SK-N-SH (cell line): ENCODE results near the gene DPRX. TPM values are rescaled to one million over a fixed set of nuclear protein-coding genes. Genes with fewer than 3 reads are reported as not detected.

Source experiments
- CTCF ChIA-PET: fragments of 300-600, 350-600 bp; formaldehyde crosslinking; extraction: SDS; loops from one replicate; lab custom pipeline; 2021; lab: Yijun Ruan, JAX
- POLR2A ChIA-PET: fragments of 350-600 bp; sonication (Branson Sonifier 250); formaldehyde crosslinking; extraction: SDS; loops from one replicate; lab custom pipeline; 2020; ENCODE audit warnings: antibody characterized with exemption, inconsistent platforms; lab: Yijun Ruan, JAX
- DNase-seq: peaks from one replicate; pipeline ENCODE4 v3.0.0; 2012
- H2AFZ ChIP-seq: fragments of 200-600 bp; sonication (generic); 2 replicates; pipeline ENCODE4 v1.8.1; 2016; ENCODE audit warnings: antibody characterized with exemption, mild to moderate bottlenecking, low read depth
- H3F3A ChIP-seq: fragments of 200-600 bp; sonication (generic); replicated peaks from 2 replicates; pipeline ENCODE3; 2016; ENCODE audit warnings: antibody characterized with exemption, mild to moderate bottlenecking; ENCODE audit not compliant: insufficient read depth
- H3K27ac ChIP-seq, 2 experiments: fragments of 200-500 bp in 1 of 2; fragments of 200-600 bp in 1 of 2; sonication (Bioruptor generic) in 1 of 2; sonication (generic), shearing (Covaris generic) in 1 of 2; 2 replicates each; pipeline versions ENCODE4 v1.5.1 to v1.6.1; 2014 to 2016; ENCODE audit warnings: low read depth in 2 of 2, inconsistent platforms in 1 of 2, low read length in 1 of 2, mild to moderate bottlenecking in 1 of 2, mixed read lengths in 1 of 2
- H3K27me3 ChIP-seq: fragments of 200-600 bp; sonication (generic), shearing (Covaris generic); 2 replicates; pipeline ENCODE4 v1.6.1; 2016; ENCODE audit warnings: mixed run types; ENCODE audit not compliant: insufficient read depth
- H3K36me3 ChIP-seq, 2 experiments: fragments of 200-500 bp in 1 of 2; fragments of 200-600 bp in 1 of 2; sonication (Bioruptor generic) in 1 of 2; sonication (generic) in 1 of 2; replicated peaks in 1 of 2; 2 replicates each; pipeline versions ENCODE3 to v1.5.1; 2014 to 2016; ENCODE audit warnings: low read length in 1 of 2, mild to moderate bottlenecking in 1 of 2; ENCODE audit not compliant: insufficient read depth in 2 of 2, control insufficient read depth in 1 of 2
- H3K4me1 ChIP-seq, 2 experiments: fragments of 200-500 bp in 1 of 2; fragments of 200-600 bp in 1 of 2; sonication (Bioruptor generic) in 1 of 2; sonication (generic), shearing (Covaris generic) in 1 of 2; 2 replicates each; pipeline versions ENCODE4 v1.5.1 to v1.6.1; 2014 to 2016; ENCODE audit warnings: low read depth in 1 of 2, low read length in 1 of 2, mixed run types in 1 of 2; ENCODE audit not compliant: insufficient read depth in 2 of 2, control insufficient read depth in 1 of 2
- H3K4me2 ChIP-seq: fragments of 200-600 bp; sonication (generic), shearing (Covaris generic); 2 replicates; pipeline ENCODE4 v1.6.1; 2017; ENCODE audit warnings: mixed run types
- H3K4me3 ChIP-seq, 2 experiments: fragments of 200-500 bp in 1 of 2; fragments of 200-600 bp in 1 of 2; sonication (Bioruptor generic) in 1 of 2; sonication (generic), shearing (Covaris generic) in 1 of 2; 2 replicates each; pipeline versions ENCODE4 v1.5.1 to v1.8.1; 2014 to 2016; ENCODE audit warnings: low read depth in 2 of 2, inconsistent platforms in 1 of 2, low read length in 1 of 2, mild to moderate bottlenecking in 1 of 2, mixed read lengths in 1 of 2, moderate library complexity in 1 of 2
- H3K79me2 ChIP-seq: fragments of 200-600 bp; sonication (generic); 2 replicates; pipeline ENCODE4 v1.8.1; 2017; ENCODE audit warnings: mild to moderate bottlenecking; ENCODE audit not compliant: insufficient read depth
- H3K9ac ChIP-seq: fragments of 200-600 bp; sonication (generic); 2 replicates; pipeline ENCODE4 v1.6.1; 2017; ENCODE audit warnings: mixed run types
- H3K9me2 ChIP-seq: fragments of 200-600 bp; sonication (generic); 2 replicates; pipeline ENCODE4 v1.6.1; 2017; ENCODE audit warnings: mixed run types
- H3K9me3 ChIP-seq: fragments of 200-600 bp; sonication (generic); 2 replicates; pipeline ENCODE4 v1.6.1; 2017; ENCODE audit warnings: mixed run types, mild to moderate bottlenecking, moderate library complexity
- H4K20me1 ChIP-seq: fragments of 200-600 bp; sonication (generic); 2 replicates; pipeline ENCODE4 v1.6.1; 2017; ENCODE audit warnings: mild to moderate bottlenecking, mixed run types; ENCODE audit not compliant: insufficient read depth
- CTCF ChIP-seq: fragments of 200-600 bp; sonication (generic); IDR thresholded peaks from 2 replicates; pipeline ENCODE4 v1.6.1; 2017; ENCODE audit warnings: antibody characterized with exemption, mild to moderate bottlenecking, moderate library complexity
- ELF1 ChIP-seq: IDR thresholded peaks from 2 replicates; pipeline ENCODE4 v1.4.0; 2012
- EP300 ChIP-seq, 2 experiments: IDR thresholded peaks; 2 replicates each; pipeline versions ENCODE4 v1.4.0 to v1.6.1; 2012; ENCODE audit warnings: borderline replicate concordance in 1 of 2, low read depth in 1 of 2, low read length in 1 of 2
- EZH2phosphoT487 ChIP-seq: fragments of 200-600 bp; sonication (generic); IDR thresholded peaks from 2 replicates; pipeline ENCODE4 v1.6.1; 2017; ENCODE audit warnings: low read depth, mixed run types, mild to moderate bottlenecking, antibody characterized with exemption, moderate library complexity, borderline replicate concordance
- FOSL2 ChIP-seq: IDR thresholded peaks from 2 replicates; pipeline ENCODE4 v1.4.0; 2012; ENCODE audit warnings: low read depth, mild to moderate bottlenecking, moderate library complexity, borderline replicate concordance
- GATA2 ChIP-seq: sonication (generic); formaldehyde crosslinking; IDR thresholded peaks from 2 replicates; pipeline ENCODE4 v1.5.0; 2020; ENCODE audit warnings: mild to moderate bottlenecking, missing genetic modification reagents
- IRF3 ChIP-seq: fragments of 150-350 bp; IDR thresholded peaks from 2 replicates; pipeline ENCODE4 v1.6.1; 2016; ENCODE audit warnings: mild to moderate bottlenecking, low read depth, low read length
- MAX ChIP-seq: IDR thresholded peaks from 2 replicates; pipeline ENCODE4 v1.4.0; 2012; ENCODE audit warnings: low read depth
- MEF2A ChIP-seq: IDR thresholded peaks from 2 replicates; pipeline ENCODE4 v1.4.0; 2012; ENCODE audit warnings: low read depth, borderline replicate concordance
- MXI1 ChIP-seq: IDR thresholded peaks from 2 replicates; pipeline ENCODE4 v1.6.1; 2012; ENCODE audit warnings: mild to moderate bottlenecking, low read depth, low read length, improper control_type of control experiment
- NRF1 ChIP-seq: IDR thresholded peaks from 2 replicates; pipeline ENCODE4 v1.6.1; 2012; ENCODE audit warnings: low read depth, mild to moderate bottlenecking, low read length
- POLR2AphosphoS5 ChIP-seq: IDR thresholded peaks from 2 replicates; pipeline ENCODE4 v1.6.1; 2012; ENCODE audit warnings: low read depth, low read length
- REST ChIP-seq: IDR thresholded peaks from 2 replicates; pipeline ENCODE4 v1.6.1; 2012; ENCODE audit warnings: mild to moderate bottlenecking, low read depth, low read length, moderate library complexity
- RFX5 ChIP-seq: IDR thresholded peaks from 2 replicates; pipeline ENCODE4 v1.6.1; 2012; ENCODE audit warnings: mild to moderate bottlenecking, improper control_type of control experiment, low read length
- RXRA ChIP-seq: IDR thresholded peaks from 2 replicates; pipeline ENCODE4 v1.4.0; 2012; ENCODE audit warnings: low read depth, mild to moderate bottlenecking, borderline replicate concordance
- SMC3 ChIP-seq: IDR thresholded peaks from 2 replicates; pipeline ENCODE4 v1.6.1; 2012; ENCODE audit warnings: low read depth, low read length, improper control_type of control experiment
- TAF1 ChIP-seq: IDR thresholded peaks from 2 replicates; pipeline ENCODE4 v1.6.1; 2012; ENCODE audit warnings: low read depth, mild to moderate bottlenecking, low read length, moderate library complexity, borderline replicate concordance
- USF1 ChIP-seq: IDR thresholded peaks from 2 replicates; pipeline ENCODE4 v1.4.0; 2012; ENCODE audit warnings: low read depth, borderline replicate concordance
- ZBTB33 ChIP-seq: IDR thresholded peaks from 2 replicates; pipeline ENCODE4 v1.4.0; 2012; ENCODE audit warnings: low read depth, borderline replicate concordance
- WGBS: methylation state at CpG from one replicate; pipeline ENCODE4 v1.1.6; 2017; ENCODE audit warnings: low lambda C conversion rate; 5-methylcytosine and 5-hydroxymethylcytosine counted together
- polyA plus RNA-seq, 3 experiments: library from polyadenylated mRNA; depleted of rRNA; stranded (reverse); fragments of >200 nt; gene quantifications; 2 replicates each; pipeline ENCODE4 v1.2.3, GENCODE V29; 2012

The DPRX gene
- polyA plus RNA-seq, 1 of the 3 experiments (the other 2 are of a cell fraction): not detected

GRCh38 chr19:53608381-53608780 lies 23.4 kb upstream of the DPRX start (continued):
- TF ChIP-seq ZBTB33 (no peak), MXI1 (no peak)

- no peaks in the 10 kb centered on the region for H3K4me1 ChIP-seq
- H3K4me2 ChIP-seq: no peak overlapping the region
- H3F3A ChIP-seq: no peaks in the 10 kb centered on the region
- 14% methylated on average over 14 of the region's 14 CpGs for WGBS
- no peaks in the 10 kb centered on the region for H3K9me2 ChIP-seq
- no peak overlapping the region for H2AFZ ChIP-seq
- no peak for DNase-seq
- no peaks in the 10 kb centered on the region for H3K36me3 ChIP-seq
- peaks cover 51% of the 10 kb centered on the region; the same call in 1 of the 2 replicates for H3K27me3 ChIP-seq
- no peak overlapping the region for H3K4me3 ChIP-seq
- no peaks in the 10 kb centered on the region for H3K9me3 ChIP-seq
- H3K79me2 ChIP-seq: no peaks in the 10 kb centered on the region
- H3K9ac ChIP-seq: no peak overlapping the region
- H4K20me1 ChIP-seq: no peaks in the 10 kb centered on the region
- CTCF ChIA-PET: no interaction called here
- POLR2A ChIA-PET: no interaction called here
- H3K27ac ChIP-seq: no peak overlapping the region
- no peak for TF ChIP-seq TAF1
- no peak for TF ChIP-seq FOSL2
- TF ChIP-seq NRF1: no peak
- no peak for TF ChIP-seq SMC3
- no peak for TF ChIP-seq USF1
- no peak for TF ChIP-seq IRF3
- no peak for TF ChIP-seq RXRA
- TF ChIP-seq GATA2 (CRISPR knock-in tag): no peak
- no peak for TF ChIP-seq MAX
- TF ChIP-seq REST: no peak
- TF ChIP-seq CTCF: no peak
- no peak for TF ChIP-seq RFX5
- no peak for TF ChIP-seq POLR2AphosphoS5
- no peak for TF ChIP-seq ELF1
- TF ChIP-seq MEF2A: no peak
- no peak for TF ChIP-seq EZH2phosphoT487
- TF ChIP-seq EP300 (IDR thresholded peaks at IDR 0.05; ENCODE audit: borderline replicate concordance in 1 of 2, low read depth in 1 of 2, low read length in 1 of 2): no peak
These were observed 18.9 kb upstream of the DPRX start for GRCh38 chr19:53612762-53613526.
